H1 (cell line): ENCODE data around the gene STX5. TPM values are rescaled to one million over a fixed set of nuclear protein-coding genes. Genes with fewer than 3 reads are reported as not detected.

Experiments
- CTCF ChIA-PET: fragments of 300-600 bp; sonication (Branson Sonifier 250); formaldehyde crosslinking; loops from one replicate; lab custom pipeline; 2021; ENCODE audit not compliant: partially characterized antibody; lab: Charles Lee
- POLR2A ChIA-PET: fragments of 300-600 bp; sonication (Branson Sonifier 250); formaldehyde crosslinking; loops from one replicate; lab custom pipeline; 2021; ENCODE audit warnings: inconsistent platforms; ENCODE audit not compliant: partially characterized antibody; lab: Charles Lee
- DNase-seq, 2 experiments: peaks; one replicate each; pipeline versions ENCODE4 v3.0.0 to v3.0.0-alpha.2; 2010 to 2022; ENCODE audit warnings: low spot score in 2 of 2, low read depth in 1 of 2, mixed read lengths in 1 of 2
- FAIRE-seq: peaks from 2 replicates; lab custom pipeline; 2011; peaks lifted over from hg19 to GRCh38; lab: Jason Lieb, UNC
- H2AFZ ChIP-seq: 2 replicates; pipeline ENCODE4 v1.8.1; 2012; ENCODE audit warnings: low read length, inconsistent platforms
- H2AK5ac ChIP-seq: 2 replicates; pipeline ENCODE4 v1.6.1; 2013; ENCODE audit warnings: low read depth, low read length
- H2BK120ac ChIP-seq: replicated peaks from 2 replicates; pipeline ENCODE3; 2013; ENCODE audit warnings: low read depth, low read length, inconsistent platforms
- H2BK12ac ChIP-seq: 2 replicates; pipeline ENCODE4 v1.6.1; 2013; ENCODE audit warnings: low read depth, low read length
- H2BK15ac ChIP-seq: 2 replicates; pipeline ENCODE4 v1.6.1; 2013; ENCODE audit warnings: low read length
- H2BK20ac ChIP-seq: 2 replicates; pipeline ENCODE4 v1.6.1; 2013; ENCODE audit warnings: low read length
- H2BK5ac ChIP-seq: 2 replicates; pipeline ENCODE4 v1.6.1; 2013; ENCODE audit warnings: low read depth, low read length
- H3K14ac ChIP-seq: 2 replicates; pipeline ENCODE4 v1.6.1; 2013; ENCODE audit warnings: inconsistent platforms; ENCODE audit not compliant: insufficient read length
- H3K18ac ChIP-seq: 2 replicates; pipeline ENCODE4 v1.6.1; 2013; ENCODE audit warnings: low read length; ENCODE audit errors: extremely low read depth
- H3K23ac ChIP-seq: 2 replicates; pipeline ENCODE4 v1.6.1; 2013; ENCODE audit warnings: inconsistent platforms; ENCODE audit not compliant: insufficient read length
- H3K23me2 ChIP-seq: 2 replicates; pipeline ENCODE4 v1.6.1; 2013; ENCODE audit warnings: low read depth, low read length
- H3K27ac ChIP-seq: 2 replicates; pipeline ENCODE4 v1.6.1; 2011; ENCODE audit warnings: low read depth, low read length, inconsistent platforms
- H3K27me3 ChIP-seq, 4 experiments: replicated peaks in 1 of 4; 1 replicate in 1 of 4; 2 replicates in 3 of 4; pipeline versions ENCODE4 v1.6.1 to v1.8.1; 2011 to 2013; ENCODE audit warnings: low read length in 3 of 4, mild to moderate bottlenecking in 3 of 4, inconsistent platforms in 2 of 4, mixed read lengths in 2 of 4, moderate library complexity in 1 of 4; ENCODE audit not compliant: control insufficient read depth in 3 of 4, insufficient read depth in 3 of 4; ENCODE audit errors: extremely low read depth in 1 of 4
- H3K36me3 ChIP-seq, 4 experiments: 2 replicates each; pipeline versions ENCODE4 v1.6.1 to v1.8.1; 2011 to 2013; ENCODE audit warnings: mild to moderate bottlenecking in 4 of 4, low read length in 3 of 4, moderate library complexity in 2 of 4, control low read depth in 1 of 4, inconsistent platforms in 1 of 4; ENCODE audit not compliant: insufficient read depth in 4 of 4, control insufficient read depth in 2 of 4
- H3K4ac ChIP-seq: replicated peaks from 2 replicates; pipeline ENCODE3; 2013; ENCODE audit warnings: low read length, low read depth, mixed read lengths, inconsistent platforms; ENCODE audit not compliant: insufficient read length
- H3K4me1 ChIP-seq, 4 experiments: replicated peaks in 1 of 4; 1 replicate in 1 of 4; 2 replicates in 3 of 4; pipeline versions ENCODE4 v1.6.1 to v1.8.1; 2011 to 2013; ENCODE audit warnings: low read length in 3 of 4, inconsistent platforms in 2 of 4, mixed read lengths in 1 of 4; ENCODE audit not compliant: insufficient read depth in 4 of 4, control insufficient read depth in 3 of 4
- H3K4me2 ChIP-seq, 2 experiments: 2 replicates each; pipeline versions ENCODE4 v1.6.1 to v1.8.1; 2011 to 2013; ENCODE audit warnings: low read depth in 2 of 2, low read length in 2 of 2, control low read depth in 1 of 2, inconsistent platforms in 1 of 2, mild to moderate bottlenecking in 1 of 2; ENCODE audit not compliant: insufficient read depth in 1 of 2
- H3K4me3 ChIP-seq, 4 experiments: fragments of 200-600, 300-600 bp in 1 of 4; sonication (generic), shearing (Covaris generic), sonication (Bioruptor Twin) in 1 of 4; 2 replicates each; pipeline versions ENCODE4 v1.5.1 to v1.8.1; 2011 to 2016; ENCODE audit warnings: low read length in 4 of 4, low read depth in 3 of 4, control low read depth in 2 of 4, inconsistent platforms in 2 of 4, mild to moderate bottlenecking in 2 of 4, mixed read lengths in 1 of 4, moderate library complexity in 1 of 4; ENCODE audit not compliant: insufficient read depth in 2 of 4; ENCODE audit errors: extremely low read depth in 1 of 4
- H3K56ac ChIP-seq: replicated peaks from 2 replicates; pipeline ENCODE3; 2013; ENCODE audit warnings: low read depth, mild to moderate bottlenecking, mixed read lengths, low read length, inconsistent platforms; ENCODE audit not compliant: insufficient read length
- H3K79me1 ChIP-seq: 2 replicates; pipeline ENCODE4 v1.6.1; 2013; ENCODE audit warnings: low read depth, low read length, control low read depth
- H3K79me2 ChIP-seq, 2 experiments: 2 replicates each; pipeline versions ENCODE4 v1.6.1 to v1.8.1; 2012 to 2013; ENCODE audit warnings: low read length in 2 of 2, mild to moderate bottlenecking in 2 of 2, inconsistent platforms in 1 of 2; ENCODE audit not compliant: insufficient read depth in 2 of 2, control insufficient read depth in 1 of 2
- H3K9ac ChIP-seq, 4 experiments: replicated peaks in 1 of 4; 1 replicate in 1 of 4; 2 replicates in 3 of 4; pipeline versions ENCODE4 v1.6.1 to v1.8.1; 2011 to 2013; ENCODE audit warnings: low read depth in 3 of 4, low read length in 3 of 4, control low read depth in 2 of 4, mild to moderate bottlenecking in 2 of 4, moderate library complexity in 2 of 4, inconsistent platforms in 1 of 4; ENCODE audit errors: extremely low read depth in 1 of 4
- H3K9me3 ChIP-seq, 2 experiments: 2 replicates each; pipeline versions ENCODE4 v1.6.1 to v1.8.1; 2012 to 2013; ENCODE audit warnings: mild to moderate bottlenecking in 2 of 2, moderate library complexity in 2 of 2, control low read depth in 1 of 2, inconsistent platforms in 1 of 2, low read depth in 1 of 2, low read length in 1 of 2, mixed read lengths in 1 of 2; ENCODE audit not compliant: insufficient read depth in 2 of 2
- H4K20me1 ChIP-seq, 2 experiments: replicated peaks in 1 of 2; 2 replicates each; pipeline versions ENCODE3 to v1.8.1; 2011 to 2013; ENCODE audit warnings: inconsistent platforms in 2 of 2, low read length in 2 of 2, mild to moderate bottlenecking in 1 of 2; ENCODE audit not compliant: insufficient read depth in 2 of 2, control insufficient read depth in 1 of 2
- H4K5ac ChIP-seq: 2 replicates; pipeline ENCODE4 v1.6.1; 2013; ENCODE audit warnings: low read length, low read depth, mixed read lengths, inconsistent platforms; ENCODE audit not compliant: insufficient read length
- H4K8ac ChIP-seq: 2 replicates; pipeline ENCODE4 v1.8.0; 2013; ENCODE audit warnings: mild to moderate bottlenecking, moderate library complexity, low read length, inconsistent platforms; ENCODE audit not compliant: insufficient read depth; ENCODE audit errors: extremely low read depth
- H4K91ac ChIP-seq: replicated peaks from 2 replicates; pipeline ENCODE3; 2013; ENCODE audit warnings: low read length, mixed read lengths, inconsistent platforms; ENCODE audit not compliant: insufficient read length
- ASH2L ChIP-seq: fragments of 200-600, 300-600 bp; sonication (generic); IDR thresholded peaks from one replicate; pipeline ENCODE4 v1.7.1; 2017; ENCODE audit warnings: low read length
- MAX ChIP-seq: IDR thresholded peaks from 2 replicates; pipeline ENCODE4 v1.6.1; 2012; ENCODE audit warnings: inconsistent platforms
- RXRA ChIP-seq: IDR thresholded peaks from 2 replicates; pipeline ENCODE4 v1.6.1; 2011; ENCODE audit warnings: low read depth, mild to moderate bottlenecking, low read length, moderate library complexity; ENCODE audit not compliant: insufficient read depth
- WGBS, 2 experiments: shearing (Covaris generic) in 1 of 2; methylation state at CpG; one replicate each; pipeline versions ENCODE4 v1.1.6 to v1.1.7; 2013 to 2015; ENCODE audit warnings: low lambda C conversion rate in 2 of 2, mixed read lengths in 2 of 2, inconsistent platforms in 1 of 2, low coverage in 1 of 2, missing lambda C conversion rate in 1 of 2; ENCODE audit not compliant: insufficient replicate concordance in 2 of 2, insufficient coverage in 1 of 2, insufficient read length in 1 of 2; ENCODE audit errors: extremely low coverage in 1 of 2, missing lambda C conversion rate in 1 of 2; 5-methylcytosine and 5-hydroxymethylcytosine counted together
- polyA plus RNA-seq, 7 experiments: library from polyadenylated mRNA; depleted of rRNA in 3 of 7; stranded (reverse) in 5 of 7; unstranded in 2 of 7; fragments of >200 nt in 5 of 7; fragments of 200-250 nt in 2 of 7; gene quantifications; 1 replicate in 5 of 7; 2 replicates in 1 of 7; 4 replicates in 1 of 7; pipeline versions ENCODE4 v1.2.1 to v1.2.3, GENCODE V29; 2011 to 2013; ENCODE audit warnings: missing spikeins in 2 of 7, mixed read lengths in 2 of 7
- total RNA-seq: library from RNA; stranded (reverse); fragmentation: NEBNext Ultra II Directional; extraction: Animal tissue kit (Norgen Biotek cat#: 25700); gene quantifications from 2 replicates; pipeline ENCODE4 v1.2.1, GENCODE V29; 2021

STX5 gene
- total and polyA plus RNA-seq, 2 of the 8 experiments (the other 6 are each of a cell fraction or from before 2014, with no cell fraction given) = 24.2 to 28.5 TPM

DNA sequence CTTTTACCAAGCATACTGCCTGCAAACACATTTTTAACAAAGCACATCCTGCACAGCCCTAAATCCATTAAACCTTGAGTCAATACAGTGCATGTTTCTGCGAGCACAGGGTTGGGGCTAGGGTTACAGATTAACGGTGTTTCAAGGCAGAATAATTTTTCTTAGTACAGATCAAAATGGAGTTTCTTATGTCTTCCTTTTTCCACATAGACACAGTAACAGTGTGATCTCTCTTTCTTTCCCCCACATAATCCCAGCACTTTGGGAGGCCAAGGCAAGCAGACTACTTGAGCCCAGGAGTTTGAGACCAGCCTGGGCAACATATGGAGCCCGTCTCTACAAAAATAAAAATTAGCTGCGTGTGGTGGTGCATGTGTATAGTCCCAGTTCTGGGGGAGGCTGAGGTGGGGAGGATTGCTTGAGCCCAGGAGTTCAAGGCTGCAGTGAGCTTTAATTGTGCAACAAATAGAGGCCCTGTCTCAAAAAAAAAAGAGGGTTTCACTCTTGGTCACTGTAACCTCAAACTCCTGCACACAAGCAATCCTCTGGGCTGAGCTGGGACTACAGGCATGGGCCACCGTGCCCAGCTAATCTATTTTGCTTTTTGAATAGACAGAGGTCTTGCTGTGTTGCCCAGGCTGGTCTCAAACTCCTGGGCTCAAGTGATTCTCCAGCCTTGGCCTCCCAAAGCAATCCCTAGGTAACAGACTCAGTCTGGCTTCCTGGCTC is 29.1 kb upstream of the STX5 start:
- Histone ChIP-seq H4K5ac (no peak overlapping the region), H4K91ac (no peak overlapping the region), H3K4me3 (no peak overlapping the region), H3K23me2 (peaks cover 7% of the 10 kb centered on the region), H3K9me3 (no peaks in the 10 kb centered on the region), H3K23ac (no peak overlapping the region), H3K56ac (no peak overlapping the region), H3K4me2 (peak overlapping the region in 1 of 2 experiments; percentile 16; a peak in 2 of 4 replicates), H2BK120ac (no peak overlapping the region), H2BK20ac (no peak overlapping the region), H3K9ac (no peak overlapping the region), H3K4me1 (peaks cover 0 to 10% (median 6%) of the 10 kb centered on the region in 4 experiments; a peak in 4 of 7 replicates), H3K79me2 (peaks cover 59 to 99% of the 10 kb centered on the region in 2 experiments), H2AFZ (no peak overlapping the region), H3K27ac (no peak overlapping the region), H3K79me1 (peaks cover 8% of the 10 kb centered on the region), H2AK5ac (peak overlapping the region; percentile 65; the same call in 1 of the 2 replicates), H3K18ac (no peak overlapping the region; the same call in 1 of the 2 replicates), H4K8ac (peak overlapping the region; percentile 17; the same call in 1 of the 2 replicates), H3K14ac (no peak overlapping the region), H2BK15ac (no peak overlapping the region), H3K36me3 (peaks cover 0 to 42% (median 8%) of the 10 kb centered on the region in 4 experiments; a peak in 7 of 8 replicates), H2BK12ac (no peak overlapping the region), H3K27me3 (no peaks in the 10 kb centered on the region), H2BK5ac (peak overlapping the region; percentile 66; the same call in 1 of the 2 replicates), H3K4ac (no peak overlapping the region), H4K20me1 (peaks cover 19 to 26% of the 10 kb centered on the region in 2 experiments)
- ChIA-PET CTCF (interaction anchor here (0.8 to 2.1 kb wide), 11 partner anchors 13 to 107 kb away, joined by 3 to 5 read pairs (median 4); partner anchors contain the start of genes NXF1, TMEM179B and ZBTB3), POLR2A (interaction anchor here (0.6 to 52.7 kb wide), 8 partner anchors 12 to 72 kb away, joined by 3 to 2104 read pairs (median 20); partner anchors contain the start of genes CHRM1, NXF1, SLC3A2 and STX5)
- FAIRE-seq (no peak), DNase-seq (no peak)
- TF ChIP-seq MAX = no peak
- TF ChIP-seq RXRA = no peak
- no peak for TF ChIP-seq ASH2L
- WGBS, 2 experiments = 89% methylated on average over 5 of the region's 5 CpGs; no CpG with 5 or more reads in 1 of the 2 experiments
